Stomach (tissue), 4 donors: ENCODE results near the gene TECPR2.

ENCODE experiments used
- CTCF ChIP-seq, 7 experiments: fragments of 450-650 bp in 4 of 7; fragments of 200-600 bp in 3 of 7; sonication (generic) in 3 of 7; IDR thresholded peaks; one replicate each; pipeline ENCODE4 v1.5.1; 2016 to 2019; ENCODE audit warnings: antibody characterized with exemption in 7 of 7, control low read depth in 2 of 7, mild to moderate bottlenecking in 1 of 7
- EP300 ChIP-seq: sonication (generic); formaldehyde crosslinking; IDR thresholded peaks from one replicate; pipeline ENCODE4 v1.6.1; 2017; ENCODE audit warnings: antibody characterized with exemption
- POLR2A ChIP-seq, 4 donors: fragments of 450-650 bp; IDR thresholded peaks; one replicate each; pipeline ENCODE4 v1.6.1; 2016; ENCODE audit warnings: antibody characterized with exemption in 4 of 4, control low read depth in 2 of 4, mild to moderate bottlenecking in 1 of 4, moderate library complexity in 1 of 4
- POLR2AphosphoS5 ChIP-seq, 3 donors: sonication (generic); formaldehyde crosslinking; IDR thresholded peaks; one replicate each; pipeline ENCODE4 v1.6.1; 2016; ENCODE audit warnings: antibody characterized with exemption in 3 of 3

- no peak for TF ChIP-seq POLR2AphosphoS5 (IDR thresholded peaks at IDR 0.05)
- TF ChIP-seq CTCF (IDR thresholded peaks at IDR 0.05), result no peak
- no peak for TF ChIP-seq POLR2A (IDR thresholded peaks at IDR 0.05)
- no peak for TF ChIP-seq EP300
Measured at GRCh38 chr14:102359341-102359740, 3.4 kb upstream of the TECPR2 start.
